Right atrium auricular region (tissue), 2 donors: ENCODE results near the gene PTPRD. TPM values are rescaled to one million over a fixed set of nuclear protein-coding genes. Genes with fewer than 3 reads are reported as not detected.

Experiments used
- DNase-seq: peaks from one replicate; pipeline ENCODE4 v3.0.0-alpha.2; 2019; ENCODE audit warnings: low spot score
- H3K27ac ChIP-seq, 2 donors: fragments of 200-600 bp; sonication (generic); 1 replicate in 1 of 2; 2 replicates in 1 of 2; pipeline ENCODE4 v1.5.1; 2016 to 2019
- H3K27me3 ChIP-seq, 2 donors: fragments of 200-600 bp; sonication (generic); one replicate each; pipeline versions ENCODE4 v1.5.1 to v1.6.0; 2017 to 2019
- H3K36me3 ChIP-seq: fragments of 200-600 bp; sonication (generic); one replicate; pipeline ENCODE4 v1.5.1; 2016
- H3K4me1 ChIP-seq, 2 donors: fragments of 200-600 bp; sonication (generic); one replicate each; pipeline versions ENCODE4 v1.5.1 to v1.6.0; 2017 to 2019
- H3K4me3 ChIP-seq, 2 donors: fragments of 200-600 bp; sonication (generic); 1 replicate in 1 of 2; 2 replicates in 1 of 2; pipeline ENCODE4 v1.5.1; 2017 to 2019; ENCODE audit warnings: mild to moderate bottlenecking in 1 of 2, moderate library complexity in 1 of 2
- H3K9me3 ChIP-seq, 2 donors: fragments of 200-600 bp; sonication (generic); one replicate each; pipeline ENCODE4 v1.5.1; 2019
- total RNA-seq, 2 donors: library from RNA; depleted of rRNA; stranded (reverse); fragments of >200 nt; gene quantifications; one replicate each; pipeline ENCODE4 v1.1.0, GENCODE V29; 2016
- TF ChIP-seq, protein P1 (sequence below), 2 donors: fragments of 200-600 bp; sonication (generic); IDR thresholded peaks; one replicate each; pipeline ENCODE4 v1.5.1; 2019; ENCODE audit warnings: antibody characterized with exemption in 2 of 2

PTPRD gene
- total RNA-seq, 2 donors from 2014 or later = 5.5 to 6.6 TPM

DNA sequence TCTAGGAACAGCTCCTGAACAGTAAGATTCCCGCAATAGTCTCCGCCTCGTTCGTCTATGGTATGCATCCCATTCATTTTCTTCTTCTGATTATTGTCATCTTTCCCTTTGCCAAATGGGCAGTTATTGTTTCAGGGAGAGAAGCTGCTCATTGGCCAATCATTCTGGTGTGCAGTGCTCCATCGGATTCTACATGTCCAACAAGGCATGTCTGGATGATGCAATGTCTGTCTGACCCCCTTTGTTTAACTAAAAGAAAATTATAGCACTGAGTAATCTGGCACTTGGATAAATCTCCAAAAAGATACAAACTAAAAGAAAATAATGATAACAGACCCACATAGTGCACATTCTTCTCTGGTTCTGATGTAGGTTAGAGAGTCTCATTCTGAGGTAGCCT, 2297.6 kb downstream of the PTPRD start:
- Histone ChIP-seq H3K36me3 (no peaks in the 10 kb centered on the region), H3K27ac (no peak overlapping the region), H3K9me3 (peaks cover 3 to 6% of the 10 kb centered on the region in 2 donors), H3K4me3 (no peak overlapping the region), H3K27me3 (no peaks in the 10 kb centered on the region), H3K4me1 (no peaks in the 10 kb centered on the region)
- DNase-seq = no peak
- TF ChIP-seq, protein P1, sequence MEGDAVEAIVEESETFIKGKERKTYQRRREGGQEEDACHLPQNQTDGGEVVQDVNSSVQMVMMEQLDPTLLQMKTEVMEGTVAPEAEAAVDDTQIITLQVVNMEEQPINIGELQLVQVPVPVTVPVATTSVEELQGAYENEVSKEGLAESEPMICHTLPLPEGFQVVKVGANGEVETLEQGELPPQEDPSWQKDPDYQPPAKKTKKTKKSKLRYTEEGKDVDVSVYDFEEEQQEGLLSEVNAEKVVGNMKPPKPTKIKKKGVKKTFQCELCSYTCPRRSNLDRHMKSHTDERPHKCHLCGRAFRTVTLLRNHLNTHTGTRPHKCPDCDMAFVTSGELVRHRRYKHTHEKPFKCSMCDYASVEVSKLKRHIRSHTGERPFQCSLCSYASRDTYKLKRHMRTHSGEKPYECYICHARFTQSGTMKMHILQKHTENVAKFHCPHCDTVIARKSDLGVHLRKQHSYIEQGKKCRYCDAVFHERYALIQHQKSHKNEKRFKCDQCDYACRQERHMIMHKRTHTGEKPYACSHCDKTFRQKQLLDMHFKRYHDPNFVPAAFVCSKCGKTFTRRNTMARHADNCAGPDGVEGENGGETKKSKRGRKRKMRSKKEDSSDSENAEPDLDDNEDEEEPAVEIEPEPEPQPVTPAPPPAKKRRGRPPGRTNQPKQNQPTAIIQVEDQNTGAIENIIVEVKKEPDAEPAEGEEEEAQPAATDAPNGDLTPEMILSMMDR (IDR thresholded peaks at IDR 0.05) = no peak

DNA sequence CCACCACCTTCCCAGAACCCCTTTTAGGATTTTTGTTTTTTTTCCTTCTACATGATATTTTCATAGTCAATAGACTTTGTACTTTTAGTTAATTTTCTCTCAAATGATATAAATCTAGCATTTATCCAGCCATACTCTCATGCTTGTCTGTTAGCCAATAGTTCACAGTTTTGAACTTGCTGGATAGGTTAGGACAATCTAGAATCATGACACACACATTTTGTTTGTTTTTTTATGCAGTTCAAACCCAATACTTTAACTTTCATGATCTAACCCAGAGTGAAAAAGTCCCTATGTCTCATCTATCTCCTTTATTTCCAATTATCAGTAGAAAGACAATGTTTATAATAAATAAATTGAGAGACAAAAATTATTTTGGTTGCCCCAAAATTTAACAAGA, 2303.5 kb downstream of the PTPRD start:
- Histone ChIP-seq H3K36me3 (no peaks in the 10 kb centered on the region), H3K4me1 (no peaks in the 10 kb centered on the region), H3K27me3 (no peaks in the 10 kb centered on the region), H3K4me3 (no peak overlapping the region), H3K27ac (no peak overlapping the region), H3K9me3 (peaks cover 3 to 12% of the 10 kb centered on the region in 2 donors)
- TF ChIP-seq, protein P1 (IDR thresholded peaks at IDR 0.05) = no peak
- no peak for DNase-seq

DNA sequence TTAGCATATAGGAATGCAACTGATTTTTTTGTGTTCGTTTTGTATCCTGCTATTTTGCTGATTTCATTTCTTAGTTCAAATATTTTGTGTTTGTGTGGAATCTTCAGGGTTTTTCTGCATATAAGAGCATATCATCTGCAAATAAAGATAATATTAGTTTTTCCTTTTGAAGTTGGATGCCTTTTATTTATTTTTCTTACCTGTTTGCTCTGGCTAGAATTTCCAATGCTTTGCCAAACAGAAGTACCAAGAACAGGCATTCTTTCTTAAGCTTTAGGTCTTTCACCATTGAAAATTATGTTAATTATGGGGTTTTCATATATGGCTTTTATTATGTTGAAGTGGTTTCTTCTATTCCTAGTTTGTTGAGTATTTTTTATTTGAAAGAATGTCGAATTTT, 2308.1 kb downstream of the PTPRD start:
- peaks cover 0 to 7% of the 10 kb centered on the region in 2 donors for H3K9me3 ChIP-seq
- no peak for DNase-seq
- no peak overlapping the region for H3K27ac ChIP-seq
- H3K27me3 ChIP-seq = no peaks in the 10 kb centered on the region
- no peaks in the 10 kb centered on the region for H3K4me1 ChIP-seq
- TF ChIP-seq, protein P1 (IDR thresholded peaks at IDR 0.05) = no peak
- no peaks in the 10 kb centered on the region for H3K36me3 ChIP-seq
- no peak overlapping the region for H3K4me3 ChIP-seq

DNA sequence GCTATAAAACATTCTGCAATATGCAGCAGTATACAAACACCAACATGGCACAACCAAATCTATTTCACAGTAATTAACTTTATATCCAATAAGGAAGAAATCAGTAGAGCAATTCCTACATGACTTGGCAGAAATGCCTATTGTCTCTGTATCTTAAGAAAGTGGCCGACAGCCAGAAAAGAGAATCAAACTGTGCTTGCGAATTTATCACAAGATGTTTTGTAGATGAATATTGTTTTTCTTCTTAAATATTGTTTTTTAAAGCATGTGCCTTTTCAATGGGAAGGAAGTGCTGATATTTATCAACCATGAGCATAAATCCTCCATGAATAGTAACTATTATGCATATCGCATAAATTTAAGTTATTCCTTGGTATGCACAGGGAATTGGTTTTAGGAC, 2311.5 kb downstream of the PTPRD start:
- Histone ChIP-seq H3K9me3 (peaks cover 0 to 5% of the 10 kb centered on the region in 2 donors), H3K36me3 (no peaks in the 10 kb centered on the region), H3K27me3 (no peaks in the 10 kb centered on the region), H3K4me3 (no peak overlapping the region), H3K4me1 (no peaks in the 10 kb centered on the region), H3K27ac (no peak overlapping the region)
- TF ChIP-seq, protein P1 (IDR thresholded peaks at IDR 0.05) = no peak
- no peak for DNase-seq

DNA sequence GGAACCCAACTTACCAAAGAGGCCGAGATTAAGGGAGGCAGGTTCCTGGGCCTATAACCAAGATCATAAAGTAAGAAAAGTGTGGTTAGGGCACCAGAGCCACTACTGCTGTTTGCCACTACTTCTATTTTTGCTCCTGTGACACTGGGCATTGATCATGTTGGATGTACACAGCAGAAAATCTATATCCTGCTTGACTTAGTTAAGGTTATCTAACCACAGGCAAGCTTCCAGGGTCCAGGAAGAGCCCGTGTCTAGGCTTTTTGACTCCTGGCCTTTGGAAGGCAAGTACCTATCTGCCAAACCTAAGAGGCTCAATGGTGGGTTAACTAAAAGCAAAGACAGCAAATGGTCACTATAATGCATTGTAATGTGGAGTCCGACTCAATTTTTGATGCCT, 2315.8 kb downstream of the PTPRD start:
- DNase-seq = no peak
- no peaks in the 10 kb centered on the region for H3K4me1 ChIP-seq
- TF ChIP-seq, protein P1 (IDR thresholded peaks at IDR 0.05) = no peak
- no peak overlapping the region for H3K4me3 ChIP-seq
- H3K36me3 ChIP-seq = no peaks in the 10 kb centered on the region
- no peaks in the 10 kb centered on the region for H3K27me3 ChIP-seq
- no peaks in the 10 kb centered on the region for H3K9me3 ChIP-seq
- no peak overlapping the region for H3K27ac ChIP-seq

DNA sequence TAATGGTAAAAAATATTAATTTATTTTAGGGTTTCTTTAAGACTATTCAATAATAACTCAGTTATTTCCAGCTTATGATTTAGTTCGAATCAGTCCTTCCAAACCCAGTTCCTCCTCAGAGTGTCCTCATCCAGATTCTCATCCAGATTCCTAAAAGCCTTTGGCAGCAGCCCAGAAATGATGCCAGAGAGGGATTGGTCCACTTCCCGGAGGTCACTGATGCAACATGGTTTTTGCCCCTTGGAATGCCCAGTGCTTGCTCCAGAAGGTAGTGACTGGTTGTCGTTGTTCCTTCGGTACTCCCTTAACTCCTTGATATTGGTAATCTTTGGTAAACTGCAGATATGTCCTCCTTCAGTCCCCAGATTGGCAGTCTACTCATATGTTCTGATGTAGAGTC, 2320.1 kb downstream of the PTPRD start:
- TF ChIP-seq, protein P1 (IDR thresholded peaks at IDR 0.05) = no peak
- H3K27ac ChIP-seq = no peak overlapping the region
- no peaks in the 10 kb centered on the region for H3K27me3 ChIP-seq
- no peaks in the 10 kb centered on the region for H3K4me1 ChIP-seq
- no peak for DNase-seq
- no peak overlapping the region for H3K4me3 ChIP-seq
- no peaks in the 10 kb centered on the region for H3K36me3 ChIP-seq
- H3K9me3 ChIP-seq = no peaks in the 10 kb centered on the region
